ENCODE results near the gene SH3YL1.
A peak's percentile ranks its signal among the peaks of the same experiment; 100 is the strongest.

SH3YL1 gene

DNA sequence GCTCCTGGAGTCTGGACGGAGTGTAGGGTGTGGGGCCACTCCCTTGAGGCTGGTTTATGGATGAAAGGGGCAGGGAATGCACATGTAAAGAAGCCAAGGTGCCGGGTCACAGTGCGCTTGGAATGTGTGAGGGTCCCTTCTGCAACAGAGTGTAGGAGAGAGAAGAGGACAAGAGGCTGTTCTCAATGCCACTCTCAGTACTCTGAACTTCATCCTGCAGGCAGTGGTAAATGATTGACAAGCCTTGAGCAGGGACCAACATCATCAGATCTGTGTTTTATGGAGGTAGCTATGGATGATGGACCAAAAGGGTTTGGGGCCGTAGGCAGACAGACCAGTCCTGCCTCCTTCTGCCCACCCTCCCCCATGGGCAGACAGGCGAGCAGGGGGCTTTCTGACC, 31.3 kb upstream of the SH3YL1 start:
- H3K4me3 ChIP-seq (ENCODE audit: low read depth, low read length) = no peak overlapping the region
- TF ChIP-seq, protein P1, sequence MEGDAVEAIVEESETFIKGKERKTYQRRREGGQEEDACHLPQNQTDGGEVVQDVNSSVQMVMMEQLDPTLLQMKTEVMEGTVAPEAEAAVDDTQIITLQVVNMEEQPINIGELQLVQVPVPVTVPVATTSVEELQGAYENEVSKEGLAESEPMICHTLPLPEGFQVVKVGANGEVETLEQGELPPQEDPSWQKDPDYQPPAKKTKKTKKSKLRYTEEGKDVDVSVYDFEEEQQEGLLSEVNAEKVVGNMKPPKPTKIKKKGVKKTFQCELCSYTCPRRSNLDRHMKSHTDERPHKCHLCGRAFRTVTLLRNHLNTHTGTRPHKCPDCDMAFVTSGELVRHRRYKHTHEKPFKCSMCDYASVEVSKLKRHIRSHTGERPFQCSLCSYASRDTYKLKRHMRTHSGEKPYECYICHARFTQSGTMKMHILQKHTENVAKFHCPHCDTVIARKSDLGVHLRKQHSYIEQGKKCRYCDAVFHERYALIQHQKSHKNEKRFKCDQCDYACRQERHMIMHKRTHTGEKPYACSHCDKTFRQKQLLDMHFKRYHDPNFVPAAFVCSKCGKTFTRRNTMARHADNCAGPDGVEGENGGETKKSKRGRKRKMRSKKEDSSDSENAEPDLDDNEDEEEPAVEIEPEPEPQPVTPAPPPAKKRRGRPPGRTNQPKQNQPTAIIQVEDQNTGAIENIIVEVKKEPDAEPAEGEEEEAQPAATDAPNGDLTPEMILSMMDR (IDR thresholded peaks at IDR 0.05; ENCODE audit: borderline replicate concordance, insufficient read depth, low read depth, low read length) = no peak

DNA sequence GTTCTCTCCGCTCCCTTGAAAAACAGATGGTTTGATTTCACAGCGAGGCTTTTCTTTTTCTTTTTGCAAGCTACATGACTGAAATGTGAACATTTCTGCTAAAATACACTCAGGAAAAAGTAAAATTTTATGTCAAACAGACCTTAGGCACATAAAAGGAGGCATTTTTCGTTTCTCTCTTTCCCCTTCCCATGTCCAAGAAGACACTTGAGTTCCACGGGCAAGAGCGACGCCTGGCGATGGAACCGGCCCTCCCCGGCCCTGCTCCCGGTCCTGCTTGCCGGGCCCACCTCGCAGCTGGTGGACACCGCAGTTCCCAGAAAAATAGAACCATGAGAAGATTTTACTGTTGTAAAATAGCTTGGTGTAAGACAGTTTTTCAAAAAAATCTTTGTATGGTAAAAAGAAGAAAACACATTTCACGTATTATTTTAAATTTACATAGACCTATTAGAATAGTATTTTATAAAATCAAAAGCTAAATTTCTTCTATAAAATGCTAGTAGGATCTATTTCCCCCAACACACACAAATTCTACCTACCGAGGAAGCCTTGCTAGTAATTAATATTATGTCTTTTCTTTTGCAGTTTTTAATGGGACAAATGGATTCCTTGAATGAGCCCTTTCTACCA, 26.4 kb upstream of the SH3YL1 start:
- H3K4me3 ChIP-seq (ENCODE audit: low read depth, low read length) = no peak overlapping the region
- TF ChIP-seq, protein P1 (IDR thresholded peaks at IDR 0.05; ENCODE audit: borderline replicate concordance, insufficient read depth, low read depth, low read length) = peak; percentile 73

DNA sequence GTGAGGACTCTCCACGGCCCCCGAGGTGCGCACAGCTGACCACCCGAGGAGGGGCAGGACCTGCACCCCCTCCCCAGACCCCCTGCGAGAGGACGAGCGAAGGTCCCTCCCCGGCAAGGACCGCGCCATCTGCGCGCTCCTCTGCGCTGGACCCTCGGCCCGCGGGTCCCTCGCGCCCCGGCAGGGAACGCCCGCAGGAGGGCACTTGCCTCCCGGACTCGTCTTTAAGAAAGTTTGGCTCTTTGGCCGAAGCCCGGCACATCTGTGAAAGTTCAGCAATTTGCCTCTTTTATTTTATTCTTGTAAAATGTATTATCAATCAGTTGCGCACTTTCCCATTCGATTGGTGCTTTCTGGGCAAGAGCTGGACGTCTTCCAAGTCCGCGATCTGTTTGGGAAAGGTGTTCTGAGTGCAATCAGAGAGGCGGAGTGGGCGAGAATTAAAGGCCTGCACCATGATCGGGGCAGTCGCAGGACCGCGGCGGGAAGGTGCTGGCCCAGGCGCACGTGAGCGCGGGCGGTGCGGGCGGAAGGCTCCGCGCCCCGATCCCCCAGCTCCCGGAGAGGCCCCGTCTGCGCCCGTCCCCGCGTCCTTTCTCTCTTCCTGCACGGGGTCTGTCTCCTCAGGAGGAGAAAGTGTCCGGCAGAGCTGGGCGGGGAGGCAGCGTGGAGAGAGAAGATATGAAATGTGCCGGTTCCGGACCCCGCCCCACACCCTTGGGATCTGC, 25.7 kb upstream of the SH3YL1 start:
- TF ChIP-seq, protein P1 (IDR thresholded peaks at IDR 0.05; ENCODE audit: borderline replicate concordance, insufficient read depth, low read depth, low read length) = no peak
- H3K4me3 ChIP-seq (ENCODE audit: low read depth, low read length) = no peak overlapping the region

DNA sequence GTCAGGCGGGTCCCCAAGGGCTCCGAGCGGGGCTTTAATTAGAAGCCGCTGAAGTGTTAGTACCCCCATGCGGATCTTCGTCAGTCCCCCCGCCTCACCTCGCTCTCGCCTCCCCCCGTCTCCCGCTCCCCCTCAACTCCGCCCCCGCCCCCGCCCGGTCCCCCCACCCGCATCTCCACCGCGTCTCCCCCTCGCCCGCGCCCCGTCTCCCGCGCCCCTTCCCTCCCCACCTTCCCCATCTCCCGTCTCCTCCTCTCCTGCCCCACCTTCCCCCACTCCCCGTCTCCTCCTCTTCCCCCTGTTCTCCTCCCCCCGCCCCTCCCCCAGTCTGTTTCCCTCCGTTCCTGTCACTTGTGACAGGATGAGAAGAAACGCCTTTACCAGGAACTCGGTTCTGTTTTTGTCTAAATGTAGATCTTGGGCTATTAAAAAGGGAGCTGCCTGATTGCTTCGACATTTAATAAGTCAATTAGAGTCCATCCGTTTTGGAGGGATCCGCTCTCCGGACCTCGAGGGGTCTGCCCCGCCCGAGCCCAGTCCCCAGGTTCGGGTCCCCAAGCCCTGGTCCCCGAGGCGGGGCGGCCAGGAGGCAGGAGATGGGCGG, 25.0 kb upstream of the SH3YL1 start:
- TF ChIP-seq, protein P1 (IDR thresholded peaks at IDR 0.05; ENCODE audit: borderline replicate concordance, insufficient read depth, low read depth, low read length) = no peak
- H3K4me3 ChIP-seq (ENCODE audit: low read depth, low read length) = no peak overlapping the region

DNA sequence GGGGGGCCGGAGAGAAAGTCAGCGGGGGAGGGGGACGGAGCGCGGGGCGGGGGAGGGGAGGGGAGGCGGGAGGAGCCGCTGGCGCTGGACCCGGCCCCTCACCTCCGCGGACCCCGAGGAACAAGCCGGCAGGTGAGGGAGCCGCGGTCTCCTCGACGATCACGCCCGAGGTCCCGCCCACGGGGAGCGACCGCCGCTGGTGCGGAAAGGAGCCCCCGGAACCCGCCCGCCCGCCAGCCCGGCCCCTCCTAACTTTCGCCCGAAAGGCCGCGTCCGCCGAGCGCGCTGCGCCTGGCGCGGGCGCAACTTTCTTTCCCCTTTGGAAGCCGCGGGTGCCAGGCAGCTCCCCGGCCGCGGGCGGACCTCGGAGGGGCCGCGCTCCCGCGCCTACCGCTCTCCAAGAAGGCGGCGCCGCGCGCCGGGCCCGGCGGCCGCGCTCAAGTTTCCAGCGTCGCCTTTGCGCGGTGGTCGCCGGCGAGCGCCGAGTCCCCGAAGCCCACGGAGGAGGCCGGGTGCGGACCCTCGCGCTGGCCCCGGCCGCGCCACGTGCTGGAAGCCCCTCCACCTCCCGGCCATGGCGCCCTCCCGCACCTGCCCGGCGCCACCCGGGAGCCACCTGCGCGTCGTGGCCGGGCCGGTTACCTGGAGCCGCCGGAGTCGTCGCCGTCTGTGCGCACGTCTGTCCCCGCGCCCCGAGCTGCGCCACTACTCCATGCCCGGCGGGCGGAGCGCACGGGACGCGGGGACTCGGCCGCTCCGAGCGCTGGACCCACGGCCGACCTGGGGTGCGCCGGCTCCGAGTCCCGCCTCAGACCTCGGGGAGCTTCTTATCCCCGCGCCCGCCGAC, 24.3 kb upstream of the SH3YL1 start, which contains the start of gene ALKAL2:
Gene ALKAL2 (minus strand): TSS at position 181 of the 847 bp plus-strand sequence. CDS start 256 bp downstream, outside the sequence.
- H3K4me3 ChIP-seq (ENCODE audit: low read depth, low read length) = no peak within 1 kb of the TSS
- TF ChIP-seq, protein P1 (IDR thresholded peaks at IDR 0.05; ENCODE audit: borderline replicate concordance, insufficient read depth, low read depth, low read length) = no peak

DNA sequence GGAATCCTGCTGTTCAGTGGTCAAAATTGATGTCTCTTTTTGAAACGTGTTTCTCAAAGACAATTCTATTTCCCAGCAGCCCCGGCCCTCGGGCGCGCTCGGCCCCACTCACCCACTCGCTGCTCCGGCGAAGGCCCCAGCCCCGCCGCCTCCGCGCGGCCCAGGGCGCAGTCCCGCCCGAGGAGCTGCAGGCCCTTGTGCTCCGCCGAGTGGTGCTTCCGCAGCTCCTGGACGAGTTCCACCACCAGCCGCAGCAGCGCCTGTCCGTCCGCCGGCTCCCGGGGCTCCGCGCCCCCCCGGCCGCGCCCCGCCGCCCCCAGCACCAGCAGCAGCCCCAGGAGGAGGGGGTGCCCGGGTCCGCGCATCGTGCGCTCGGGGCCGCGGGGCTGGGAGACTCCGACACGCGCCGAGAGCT, 23.6 kb upstream of the SH3YL1 start:
- no peak overlapping the region for H3K4me3 ChIP-seq (ENCODE audit: low read depth, low read length)

More for the DNA sequence above, 23.6 kb upstream of the SH3YL1 start:
- TF ChIP-seq, protein P1 (IDR thresholded peaks at IDR 0.05; ENCODE audit: borderline replicate concordance, insufficient read depth, low read depth, low read length) = no peak

Measured in GM12875 (cell line).